Heart right ventricle (tissue), 16 donors: ENCODE measurements around the gene EPHA7. TPM values are rescaled to one million over a fixed set of nuclear protein-coding genes. Genes with fewer than 3 reads are reported as not detected.

Experiments
- ATAC-seq, 8 donors: fragments of 200-7000 bp; cut with Tn5 transposase; one replicate each; pipeline ENCODE4 v1.9.1; 2020; ENCODE audit warnings: mild to moderate bottlenecking in 8 of 8, moderate library complexity in 8 of 8, moderate number of reproducible peaks in 1 of 8
- DNase-seq, 2 donors: peaks; one replicate each; pipeline ENCODE4 v3.0.0-alpha.2; 2020
- H3K27ac ChIP-seq, 10 donors: fragments of 200-600 bp; sonication (generic) in 2 of 10; one replicate each; pipeline versions ENCODE4 v1.5.0 to v1.8.0; 2020 to 2022; ENCODE audit warnings: mild to moderate bottlenecking in 3 of 10
- H3K27me3 ChIP-seq, 7 donors: fragments of 200-600 bp; one replicate each; pipeline ENCODE4 v1.8.0; 2021 to 2022; ENCODE audit warnings: mild to moderate bottlenecking in 2 of 7
- H3K36me3 ChIP-seq, 9 donors: fragments of 200-600 bp; sonication (generic) in 1 of 9; one replicate each; pipeline versions ENCODE4 v1.5.0 to v1.8.0; 2020 to 2022; ENCODE audit warnings: mild to moderate bottlenecking in 2 of 9
- H3K4me1 ChIP-seq, 9 donors: fragments of 200-600 bp; sonication (generic) in 1 of 9; one replicate each; pipeline versions ENCODE4 v1.5.0 to v1.8.0; 2020 to 2022; ENCODE audit warnings: mild to moderate bottlenecking in 4 of 9
- H3K4me3 ChIP-seq, 10 donors: fragments of 200-600 bp; sonication (generic) in 2 of 10; one replicate each; pipeline versions ENCODE4 v1.5.0 to v1.8.0; 2020 to 2022; ENCODE audit warnings: mild to moderate bottlenecking in 7 of 10, moderate library complexity in 2 of 10
- H3K9me3 ChIP-seq, 11 donors: fragments of 200-600 bp in 10 of 11; sonication (generic) in 2 of 11; one replicate each; pipeline versions ENCODE4 v1.5.0 to v1.8.0; 2013 to 2022; ENCODE audit warnings: mild to moderate bottlenecking in 2 of 11, control low read depth in 1 of 11, moderate library complexity in 1 of 11
- CTCF ChIP-seq, 9 donors: fragments of 200-600 bp; sonication (generic) in 2 of 9; IDR thresholded peaks; one replicate each; pipeline versions ENCODE4 v1.5.0 to v1.8.0; 2021 to 2022; ENCODE audit warnings: antibody characterized with exemption in 9 of 9, mild to moderate bottlenecking in 5 of 9, moderate library complexity in 1 of 9
- WGBS, 2 donors: extraction: QIAGEN DNeasy Blood & Tissue Kit; methylation state at CpG; one replicate each; pipeline ENCODE4 v1.1.7; 2013; ENCODE audit warnings: inconsistent platforms in 1 of 2; 5-methylcytosine and 5-hydroxymethylcytosine counted together
- intact Hi-C, 10 donors: fragments of 100-400 bp; cut with DNase I; formaldehyde crosslinking; loops; one replicate each; pipeline versions ENCODE4 v1.11.1 to v1.14.2; 2022
- polyA plus RNA-seq, 2 donors: library from polyadenylated mRNA; stranded (reverse); fragments of 200-250 nt; gene quantifications; one replicate each; pipeline ENCODE4 v1.2.3, GENCODE V29; 2013
- total RNA-seq, 10 donors: library from RNA; stranded (reverse); fragmentation: NEBNext Ultra II Directional in 3 of 10; extraction: Animal tissue kit (Norgen Biotek cat#: 25700) in 3 of 10; gene quantifications; one replicate each; pipeline versions ENCODE4 v1.2.1 to v1.2.4, GENCODE V29; 2021 to 2023
- donor health status: Arrhythmogenic right ventricular cardiomyopathy.
- donor health status: ischemic (EF 13 %, LVEDD 7.1; RV severe dilation, severe dysfunction).
- donor health status: healthy with polysubstance abuse.
- donor health status: DM: no; HTN: yes; CAD: no.
- donor health status: DM: no; HTN: no; CAD: no.
- donor health status: ischemic (EF 25% LVEDD 6.9; RV normal size, moderate dysfunction).
- donor health status: ischemic (EF 25% LVEDD 5.7; RV mildly dilated, moderate dysfunction).
- donor health status: healthy.
- donor health status: DM: yes; HTN: yes; CAD: no.
- donor health status: Ischemic cardiomyopathy.
- donor health status: ischemic (EF 35%, LVEDD 5.7; RV mildly dilated, moderate dysfunction).
- donor health status: nonischemic (EF 11% LVEDD 7.7; RV severe dilation, severe dysfunction).
- donor health status: DM: yes; HTN: yes; CAD: no.
- donor health status: PGD.
- donor health status: ischemic (EF 29% LVEDD 5.4; RV normal size, mild dysfunction).
- donor health status: nonischemic (EF 23%, LVEDD 6.1; RV moderate dilation, normal function).

Gene EPHA7
- total and polyA plus RNA-seq, 12 donors: 0.22 to 15.1 (median 2.7) TPM

GRCh38 chr6:93307505-93308409 lies 111.6 kb downstream of the EPHA7 start:
- Histone ChIP-seq H3K9me3 (no peaks in the 10 kb centered on the region), H3K27ac (no peak overlapping the region), H3K4me1 (no peaks in the 10 kb centered on the region), H3K36me3 (no peaks in the 10 kb centered on the region), H3K4me3 (no peak overlapping the region), H3K27me3 (no peaks in the 10 kb centered on the region)
- WGBS, 2 donors: 35 to 45% methylated on average over 5 of the region's 5 CpGs
- ATAC-seq (no peak), DNase-seq (no peak)
- intact Hi-C loops: no loop called here
- no peak for TF ChIP-seq CTCF (IDR thresholded peaks at IDR 0.05)

- H3K9me3 ChIP-seq: no peaks in the 10 kb centered on the region
- no peaks in the 10 kb centered on the region for H3K36me3 ChIP-seq
- intact Hi-C loops: no loop called here
- H3K27ac ChIP-seq: no peak overlapping the region
- no peak overlapping the region for H3K4me3 ChIP-seq
- DNase-seq (no peak), ATAC-seq (no peak)
- no peak for TF ChIP-seq CTCF (IDR thresholded peaks at IDR 0.05)
- H3K27me3 ChIP-seq: no peaks in the 10 kb centered on the region
- no peaks in the 10 kb centered on the region for H3K4me1 ChIP-seq
These were observed 114.3 kb downstream of the EPHA7 start for GRCh38 chr6:93305088-93305487.

GRCh38 chr6:93304505-93304904 lies 114.9 kb downstream of the EPHA7 start:
- 73 to 81% methylated on average over 1 of the region's 1 CpG for WGBS, 2 donors
- no peak for ATAC-seq
- intact Hi-C loops: no loop called here

GRCh38 chr6:93300661-93301060 lies 118.7 kb downstream of the EPHA7 start:
- intact Hi-C loops: no loop called here
- no peaks in the 10 kb centered on the region for H3K4me1 ChIP-seq
- no peaks in the 10 kb centered on the region for H3K27me3 ChIP-seq
- DNase-seq (no peak), ATAC-seq (no peak)
- no peak for TF ChIP-seq CTCF (IDR thresholded peaks at IDR 0.05)
- peaks cover 0 to 6% (median 0%) of the 10 kb centered on the region in 11 donors for H3K9me3 ChIP-seq
- H3K4me3 ChIP-seq: no peak overlapping the region
- H3K27ac ChIP-seq: no peak overlapping the region
- WGBS, 2 donors: 90% methylated on average over 3 of the region's 3 CpGs
- no peaks in the 10 kb centered on the region for H3K36me3 ChIP-seq

More at GRCh38 chr6:93304505-93304904, 114.9 kb downstream of the EPHA7 start:
- H3K9me3 ChIP-seq: peaks cover 0 to 3% (median 0%) of the 10 kb centered on the region in 11 donors
- TF ChIP-seq CTCF (IDR thresholded peaks at IDR 0.05): no peak
- H3K4me3 ChIP-seq: no peak overlapping the region
- no peaks in the 10 kb centered on the region for H3K27me3 ChIP-seq
- H3K36me3 ChIP-seq: no peaks in the 10 kb centered on the region
- H3K27ac ChIP-seq: no peak overlapping the region
- DNase-seq: no peak
- H3K4me1 ChIP-seq: no peaks in the 10 kb centered on the region
